Cardiac muscle cell (in vitro differentiated cells and primary cell): ENCODE measurements around the gene TRMT2A. TPM values are rescaled to one million over a fixed set of nuclear protein-coding genes. Genes with fewer than 3 reads are reported as not detected.

ENCODE experiments used
- DNase-seq, 2 donors: peaks; one replicate each; pipeline versions ENCODE4 v3.0.0 to v3.0.0-alpha.2; 2010 to 2017; ENCODE audit warnings: low read depth in 1 of 2, low spot score in 1 of 2
- H3K27ac ChIP-seq: fragments of 200-600 bp; sonication (generic); 2 replicates; pipeline ENCODE4 v1.5.1; 2016
- H3K27me3 ChIP-seq: fragments of 200-600 bp; sonication (generic); 2 replicates; pipeline ENCODE4 v1.6.0; 2016; ENCODE audit warnings: control low read depth
- H3K36me3 ChIP-seq: fragments of 200-600 bp; sonication (generic); 2 replicates; pipeline ENCODE4 v1.5.1; 2016; ENCODE audit warnings: control low read depth
- H3K4me1 ChIP-seq: fragments of 200-600 bp; sonication (generic); 2 replicates; pipeline ENCODE4 v1.8.1; 2017; ENCODE audit warnings: low read depth, mild to moderate bottlenecking, mixed run types
- H3K4me3 ChIP-seq: fragments of 200-600 bp; sonication (generic); 2 replicates; pipeline ENCODE4 v1.5.1; 2016; ENCODE audit warnings: mild to moderate bottlenecking
- H3K9me3 ChIP-seq: fragments of 200-600 bp; sonication (generic); 2 replicates; pipeline ENCODE4 v1.5.1; 2017; ENCODE audit warnings: low read depth, mild to moderate bottlenecking, control low read depth
- polyA plus RNA-seq: library from polyadenylated mRNA; unstranded; fragments of >200 nt; fragmentation: Nextera tagmentation; extraction: Ambion mirVana; gene quantifications from 2 replicates; pipeline ENCODE4 v1.2.1, GENCODE V29; 2016
- total RNA-seq: library from RNA; depleted of rRNA; stranded (reverse); fragments of >200 nt; gene quantifications from 2 replicates; pipeline ENCODE4 v1.2.3, GENCODE V29; 2016
- TF ChIP-seq, protein P1 (sequence below): IDR thresholded peaks from 2 replicates; pipeline ENCODE4 v1.5.1; 2012; ENCODE audit warnings: low read depth, mild to moderate bottlenecking, low read length

TRMT2A gene
- total and polyA plus RNA-seq, 2 experiments from 2014 or later, result 71.9 to 77.7 TPM

DNA sequence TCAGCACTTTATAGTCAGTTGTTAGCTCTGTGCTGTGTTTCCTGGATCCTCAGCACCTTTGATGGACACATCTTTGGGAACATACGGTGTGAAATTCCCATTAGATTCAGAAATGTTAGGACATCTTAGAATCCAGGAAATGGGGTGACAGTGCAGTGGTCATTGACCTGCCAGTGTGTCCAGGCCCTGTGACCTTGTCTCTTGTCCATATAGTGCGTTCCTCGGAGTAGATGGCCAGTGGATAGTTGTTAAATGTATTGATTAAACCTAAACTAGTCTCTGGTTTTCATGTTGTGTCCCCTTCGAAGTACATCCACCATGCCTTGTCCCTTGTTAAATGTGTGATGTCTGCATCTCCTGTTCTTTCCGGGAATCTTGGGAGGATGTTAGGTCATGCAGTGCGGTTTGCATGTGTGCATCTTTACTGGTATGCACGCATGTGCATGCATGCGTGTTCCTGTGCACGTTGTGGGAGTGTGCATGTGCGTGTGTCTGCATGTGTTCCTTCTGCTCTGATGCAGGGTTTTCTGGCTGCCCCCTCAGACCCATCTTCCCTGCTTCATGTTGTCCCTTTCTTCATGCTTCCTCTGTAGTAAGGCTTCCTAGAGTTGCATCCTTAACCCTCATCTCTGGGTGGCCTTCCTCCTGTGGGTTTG is 33.0 kb downstream of the TRMT2A start:
- TF ChIP-seq, protein P1, sequence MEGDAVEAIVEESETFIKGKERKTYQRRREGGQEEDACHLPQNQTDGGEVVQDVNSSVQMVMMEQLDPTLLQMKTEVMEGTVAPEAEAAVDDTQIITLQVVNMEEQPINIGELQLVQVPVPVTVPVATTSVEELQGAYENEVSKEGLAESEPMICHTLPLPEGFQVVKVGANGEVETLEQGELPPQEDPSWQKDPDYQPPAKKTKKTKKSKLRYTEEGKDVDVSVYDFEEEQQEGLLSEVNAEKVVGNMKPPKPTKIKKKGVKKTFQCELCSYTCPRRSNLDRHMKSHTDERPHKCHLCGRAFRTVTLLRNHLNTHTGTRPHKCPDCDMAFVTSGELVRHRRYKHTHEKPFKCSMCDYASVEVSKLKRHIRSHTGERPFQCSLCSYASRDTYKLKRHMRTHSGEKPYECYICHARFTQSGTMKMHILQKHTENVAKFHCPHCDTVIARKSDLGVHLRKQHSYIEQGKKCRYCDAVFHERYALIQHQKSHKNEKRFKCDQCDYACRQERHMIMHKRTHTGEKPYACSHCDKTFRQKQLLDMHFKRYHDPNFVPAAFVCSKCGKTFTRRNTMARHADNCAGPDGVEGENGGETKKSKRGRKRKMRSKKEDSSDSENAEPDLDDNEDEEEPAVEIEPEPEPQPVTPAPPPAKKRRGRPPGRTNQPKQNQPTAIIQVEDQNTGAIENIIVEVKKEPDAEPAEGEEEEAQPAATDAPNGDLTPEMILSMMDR, result no peak
- no peak overlapping the region for H3K4me3 ChIP-seq
- H3K4me1 ChIP-seq, result peaks cover 19% of the 10 kb centered on the region
- DNase-seq, result no peak
- peak overlapping the region; percentile 72 for H3K27ac ChIP-seq
- no peaks in the 10 kb centered on the region for H3K9me3 ChIP-seq
- no peaks in the 10 kb centered on the region for H3K27me3 ChIP-seq
- H3K36me3 ChIP-seq, result peaks cover 32% of the 10 kb centered on the region

DNA sequence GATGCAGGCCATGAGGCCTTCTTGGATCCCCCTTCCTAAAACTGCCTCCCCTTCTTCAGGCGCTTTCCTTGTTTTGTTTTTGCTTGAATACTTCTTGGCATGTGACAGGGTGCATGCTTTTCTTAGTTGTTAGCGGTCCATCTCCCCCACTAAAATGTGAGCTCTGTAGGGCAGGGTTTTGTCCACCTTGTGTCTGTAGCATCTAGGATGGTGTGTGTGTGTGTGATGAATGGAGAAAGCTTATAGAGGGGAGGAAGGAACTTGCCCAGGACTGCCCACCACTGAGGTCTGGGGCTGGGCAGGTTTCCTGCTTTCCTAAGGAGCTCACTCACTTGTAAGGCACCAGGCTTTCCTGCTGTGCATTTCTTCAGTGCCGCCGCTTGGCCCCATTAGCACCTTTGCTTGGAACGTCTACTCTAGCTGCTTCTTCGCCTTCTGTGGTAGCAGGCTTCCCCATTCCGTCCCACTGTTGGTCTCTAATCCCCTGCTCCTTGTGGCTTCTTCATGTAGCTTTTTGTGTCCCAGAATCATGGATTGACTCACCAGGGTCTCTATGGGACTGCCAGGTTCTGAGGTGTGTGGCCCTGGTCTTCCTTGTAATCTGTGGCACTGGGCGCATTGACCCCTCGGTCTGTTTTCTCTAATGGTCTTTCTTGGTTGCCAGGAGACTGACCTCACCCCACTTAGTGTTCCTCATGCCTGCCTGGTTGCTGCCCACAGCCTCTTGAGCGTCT is 33.7 kb downstream of the TRMT2A start:
- Histone ChIP-seq H3K4me1 (peaks cover 19% of the 10 kb centered on the region), H3K27me3 (no peaks in the 10 kb centered on the region), H3K9me3 (no peaks in the 10 kb centered on the region), H3K27ac (no peak overlapping the region), H3K4me3 (no peak overlapping the region), H3K36me3 (peaks cover 26% of the 10 kb centered on the region)
- DNase-seq, result no peak
- TF ChIP-seq, protein P1, result no peak

DNA sequence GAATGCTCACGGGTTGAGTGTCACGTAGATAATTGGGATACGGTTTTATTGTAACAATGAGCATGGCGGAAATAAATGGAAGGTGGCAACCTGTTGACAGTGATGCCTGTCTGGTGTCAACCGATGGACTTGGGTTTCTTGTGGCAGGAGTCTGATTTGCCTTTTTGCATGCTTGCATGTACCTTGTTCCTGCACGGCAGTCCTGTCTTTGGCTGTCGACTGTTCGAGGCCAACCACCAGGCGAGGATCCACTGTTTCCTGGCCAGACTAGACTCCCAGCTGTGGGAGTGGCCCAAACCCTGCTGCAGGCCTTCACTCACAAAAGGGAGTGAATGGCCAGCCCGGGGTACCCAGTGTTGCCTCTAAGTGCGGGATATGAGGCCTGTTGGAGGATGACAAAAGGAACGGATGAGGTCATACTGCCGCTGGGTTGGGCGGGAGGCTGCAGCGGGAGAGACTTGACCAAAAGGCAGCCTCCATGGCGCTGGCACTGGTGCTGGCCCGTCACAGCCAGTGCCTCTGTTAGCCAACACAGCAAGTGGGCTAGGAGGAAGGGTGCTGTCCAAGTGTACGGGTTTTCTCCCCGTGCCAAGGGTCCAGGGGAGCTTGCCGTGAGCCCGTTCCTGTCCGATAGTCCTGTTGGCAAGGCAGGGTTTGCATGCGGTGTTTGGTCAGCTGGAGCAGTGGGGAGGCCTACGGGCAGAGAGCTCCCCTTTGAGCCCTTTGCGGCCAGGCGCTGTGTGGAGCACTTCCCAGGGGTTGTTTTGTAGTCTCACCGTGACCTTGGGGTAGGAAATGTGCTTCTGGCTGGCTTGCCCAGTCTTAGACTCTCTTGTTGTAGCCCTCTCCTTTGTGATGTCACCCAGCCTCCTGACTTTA is 36.0 kb downstream of the TRMT2A start:
- DNase-seq, result peak; percentile 17 to 57
- Histone ChIP-seq H3K27me3 (no peaks in the 10 kb centered on the region), H3K9me3 (no peaks in the 10 kb centered on the region), H3K27ac (peak overlapping the region; percentile 90), H3K36me3 (peaks cover 4% of the 10 kb centered on the region), H3K4me1 (peaks cover 19% of the 10 kb centered on the region), H3K4me3 (peak overlapping the region; percentile 52)
- TF ChIP-seq, protein P1, result no peak

DNA sequence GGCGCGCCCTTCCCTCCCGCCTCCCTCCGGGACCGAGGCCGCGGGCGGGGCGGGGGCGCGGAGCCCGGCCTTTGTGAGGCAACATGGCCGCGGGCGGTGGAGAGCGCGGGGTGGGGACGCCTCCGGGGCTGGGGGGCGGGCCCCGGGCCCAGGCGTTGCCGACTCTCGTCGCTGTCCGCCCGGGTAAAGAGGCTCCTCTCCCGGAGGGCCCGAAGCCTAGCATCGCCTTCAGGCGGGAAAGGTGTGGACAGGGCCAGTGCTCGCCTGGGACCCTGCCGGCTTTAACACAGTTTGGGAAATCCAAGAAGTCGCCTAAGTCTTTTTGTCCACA is 36.6 kb downstream of the TRMT2A start:
- H3K4me3 ChIP-seq, result peak overlapping the region; percentile 52
- peak overlapping the region; percentile 90 for H3K27ac ChIP-seq
- TF ChIP-seq, protein P1, result no peak

DNA sequence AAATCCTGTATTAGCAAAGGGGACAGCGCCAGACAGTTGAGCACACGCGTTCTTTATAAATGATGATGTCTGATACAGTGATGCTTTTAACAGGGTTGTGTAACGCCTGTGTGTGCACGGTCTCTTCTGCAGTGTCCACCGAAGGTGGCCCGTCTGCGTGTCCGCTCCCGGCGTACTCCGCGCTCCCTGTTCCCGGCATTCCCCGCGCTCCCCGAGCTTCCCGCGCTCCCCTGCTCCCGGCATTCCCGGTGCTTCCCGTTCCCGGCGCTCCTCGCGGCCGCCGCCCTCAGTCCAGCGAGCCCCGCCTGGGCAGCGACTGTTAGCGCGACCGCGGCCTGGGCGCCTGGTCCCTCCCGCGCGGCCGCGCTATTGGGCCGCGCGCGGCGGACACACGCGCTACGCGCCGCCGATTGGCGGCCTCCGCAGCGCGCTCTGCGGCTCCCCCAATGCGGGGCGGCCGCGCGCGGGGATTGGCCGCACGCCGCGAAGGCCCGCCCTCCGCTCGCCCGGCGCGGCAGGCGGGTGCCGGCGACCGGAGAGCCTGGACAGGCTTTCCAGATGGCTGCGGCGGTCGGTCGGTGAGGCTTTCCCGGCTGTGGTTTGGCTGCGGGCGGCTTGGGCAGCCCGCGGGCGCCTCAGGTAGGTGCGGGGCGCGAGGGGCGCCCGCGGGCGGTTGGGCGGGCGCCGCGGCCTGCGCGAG is 37.1 kb downstream of the TRMT2A start, which contains the start of gene DGCR8:
Gene DGCR8 (plus strand): TSS at position 497 of the 700 bp plus-strand sequence. CDS start 5,723 bp downstream, outside the sequence.
- DNase-seq, result peak; percentile 96 to 97

More for the DNA sequence above, 36.6 kb downstream of the TRMT2A start:
- peak; percentile 52 to 76 for DNase-seq
- Histone ChIP-seq H3K4me1 (peaks cover 19% of the 10 kb centered on the region), H3K9me3 (no peaks in the 10 kb centered on the region), H3K27me3 (no peaks in the 10 kb centered on the region), H3K36me3 (no peaks in the 10 kb centered on the region)

More for the DNA sequence above, 37.1 kb downstream of the TRMT2A start, which contains the start of gene DGCR8:
- Histone ChIP-seq H3K36me3 (no peaks in the 10 kb centered on the region), H3K9me3 (no peaks in the 10 kb centered on the region), H3K27me3 (no peaks in the 10 kb centered on the region), H3K27ac (peak within 1 kb of the TSS; percentile 90), H3K4me1 (peaks cover 14% of the 10 kb centered on the region), H3K4me3 (peak within 1 kb of the TSS; percentile 52)
- TF ChIP-seq, protein P1, result no peak
